Astrocyte (in vitro differentiated cells and primary cell): ENCODE data around the gene CCDC74B.

Experiments used
- CTCF ChIP-seq: IDR thresholded peaks from 2 replicates; pipeline ENCODE4 v1.5.1; 2011; ENCODE audit warnings: low read depth, mild to moderate bottlenecking, inconsistent platforms, low read length, moderate library complexity; ENCODE audit not compliant: insufficient read depth
- EZH2 ChIP-seq: IDR thresholded peaks from 2 replicates; pipeline ENCODE4 v1.6.1; 2012; ENCODE audit warnings: mild to moderate bottlenecking, low read length, inconsistent platforms; ENCODE audit not compliant: insufficient read depth

- no peak for TF ChIP-seq CTCF
- TF ChIP-seq EZH2, result no peak
Observed at GRCh38 chr2:130135692-130136541, 9.0 kb downstream of the CCDC74B start.
